NK-92 treated with Interleukin-12 subunit alpha and Interleukin-12 subunit beta, amount 100 ng/mL, for 24 hours (cell line): ENCODE measurements around the gene TUBAL3.
"Not testable (repeated sequence)": the region's sequence is repeated elsewhere in the genome, so short reads cannot be mapped to it uniquely, and the experiment has no call there.

Experiments
- DNase-seq: peaks from one replicate; lab custom pipeline; 2025; lab: John Stamatoyannopoulos, UW

TUBAL3 gene

DNA sequence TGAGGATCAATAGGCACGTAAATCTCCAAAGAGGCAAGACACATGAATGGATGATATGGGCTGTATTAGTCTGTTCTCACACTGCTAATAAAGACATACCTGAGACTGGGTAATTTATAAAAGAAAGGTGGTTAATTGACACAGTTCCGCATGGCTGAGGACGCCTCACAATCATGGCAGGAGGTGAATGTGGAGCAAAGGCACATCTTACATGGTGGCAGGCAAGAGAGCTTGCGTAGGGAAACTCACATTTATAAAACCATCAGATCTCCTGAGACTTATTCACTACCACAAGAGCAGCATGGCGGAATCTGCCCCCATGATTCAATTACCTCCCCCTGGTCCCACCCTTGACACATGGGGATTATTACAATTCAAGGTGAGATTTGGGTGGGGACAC, 25.4 kb downstream of the TUBAL3 start:
- DNase-seq, result not testable (repeated sequence)

DNA sequence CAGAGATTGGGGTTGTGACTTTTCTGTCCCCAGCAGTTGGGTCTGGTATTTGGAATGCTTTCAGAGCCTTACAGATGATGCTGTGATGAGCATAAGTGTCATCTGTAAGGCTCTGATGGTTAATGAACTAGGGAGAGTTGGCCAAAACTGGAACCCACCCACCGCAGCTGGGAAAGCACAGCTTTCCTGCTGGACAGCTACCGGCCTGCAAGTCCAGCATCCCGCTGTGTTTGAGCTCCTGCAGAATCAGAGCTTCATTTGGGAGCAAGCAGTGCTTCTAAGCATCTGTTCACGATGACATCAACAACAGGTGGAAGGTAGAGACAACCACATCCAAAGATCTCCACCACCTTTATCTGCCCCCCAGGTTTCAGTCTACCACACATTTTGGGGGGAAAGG, 28.2 kb downstream of the TUBAL3 start:
- DNase-seq, result no peak

- DNase-seq, result no peak
Observed at GRCh38 chr10:5373891-5374611, 30.6 kb downstream of the TUBAL3 start.

- DNase-seq, result no peak
Observed at GRCh38 chr10:5373307-5373706, 31.3 kb downstream of the TUBAL3 start.

GRCh38 chr10:5370493-5371352, 33.9 kb downstream of the TUBAL3 start:
- no peak for DNase-seq

GRCh38 chr10:5369362-5370158, 35.1 kb downstream of the TUBAL3 start:
- no peak for DNase-seq

DNA sequence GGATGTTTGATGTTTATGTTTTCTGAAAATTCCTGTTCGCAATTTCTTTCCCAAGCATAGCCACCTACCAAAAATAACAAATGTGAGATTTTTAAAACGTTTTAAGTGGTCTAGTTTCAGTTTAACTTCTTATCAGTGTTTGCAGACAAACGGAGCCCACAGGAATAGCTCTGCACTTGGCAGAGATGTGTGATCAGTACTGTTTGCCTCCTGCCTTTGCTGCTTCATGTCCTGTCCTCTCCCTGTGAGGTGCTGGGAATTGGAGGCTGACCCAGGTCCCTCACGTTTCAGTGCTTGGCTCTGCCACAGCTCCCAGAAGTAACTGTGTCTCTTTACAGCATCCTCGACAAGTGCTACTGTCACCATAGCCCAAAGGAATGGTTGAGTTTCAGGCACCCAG, 38.7 kb downstream of the TUBAL3 start:
- no peak for DNase-seq

GRCh38 chr10:5364890-5365338, 39.7 kb downstream of the TUBAL3 start, which contains the start of gene UCN3:
Gene UCN3 (plus strand): TSS chr10:5364966. CDS start chr10:5373721, 8,755 bp downstream.
- DNase-seq, result no peak

GRCh38 chr10:5364374-5364773, 40.3 kb downstream of the TUBAL3 start:
- DNase-seq, result no peak

DNA sequence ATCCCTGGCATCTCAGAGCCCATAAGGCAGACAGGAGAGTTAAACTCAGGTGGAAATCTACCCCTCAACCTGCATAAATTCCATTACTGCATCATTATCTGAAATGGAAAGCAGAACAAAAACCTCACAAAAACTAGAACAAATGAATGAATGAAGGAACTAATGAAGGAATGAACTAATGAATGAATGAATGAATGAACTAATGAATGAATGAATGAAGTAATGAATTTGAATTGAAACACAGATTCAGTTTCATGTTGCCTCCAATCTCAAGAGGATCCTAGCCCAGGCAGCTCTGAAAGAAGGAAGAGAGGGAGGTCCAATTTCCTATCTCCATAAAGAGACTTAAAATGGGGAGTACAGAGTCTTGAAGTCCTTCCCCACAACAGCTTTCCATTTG, 41.8 kb downstream of the TUBAL3 start:
- DNase-seq, result no peak

- DNase-seq, result no peak
Observed at GRCh38 chr10:5361966-5362365, 42.7 kb downstream of the TUBAL3 start.

GRCh38 chr10:5360318-5360915, 44.2 kb downstream of the TUBAL3 start:
- no peak for DNase-seq

DNA sequence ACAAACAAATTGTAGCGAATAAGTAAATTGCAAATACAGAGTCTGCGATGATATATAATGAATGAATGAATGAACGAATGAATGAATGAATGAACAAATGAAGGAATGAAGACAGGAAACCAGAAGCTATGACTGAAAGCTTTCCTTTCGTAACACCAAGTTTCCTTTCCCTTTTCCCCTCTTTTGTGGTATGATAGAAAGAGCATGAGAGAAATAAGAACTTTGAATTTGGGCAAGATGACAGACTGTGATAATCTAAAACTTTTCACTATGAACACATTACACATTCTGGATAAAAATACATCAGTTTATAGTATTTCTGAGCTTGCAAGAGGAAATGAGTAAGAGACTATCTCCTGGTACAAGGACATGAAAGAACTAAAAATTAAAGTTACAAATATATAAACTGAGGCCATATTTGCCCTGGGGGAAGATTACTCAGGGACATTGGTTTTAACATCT, 48.3 kb downstream of the TUBAL3 start:
- no peak for DNase-seq

DNA sequence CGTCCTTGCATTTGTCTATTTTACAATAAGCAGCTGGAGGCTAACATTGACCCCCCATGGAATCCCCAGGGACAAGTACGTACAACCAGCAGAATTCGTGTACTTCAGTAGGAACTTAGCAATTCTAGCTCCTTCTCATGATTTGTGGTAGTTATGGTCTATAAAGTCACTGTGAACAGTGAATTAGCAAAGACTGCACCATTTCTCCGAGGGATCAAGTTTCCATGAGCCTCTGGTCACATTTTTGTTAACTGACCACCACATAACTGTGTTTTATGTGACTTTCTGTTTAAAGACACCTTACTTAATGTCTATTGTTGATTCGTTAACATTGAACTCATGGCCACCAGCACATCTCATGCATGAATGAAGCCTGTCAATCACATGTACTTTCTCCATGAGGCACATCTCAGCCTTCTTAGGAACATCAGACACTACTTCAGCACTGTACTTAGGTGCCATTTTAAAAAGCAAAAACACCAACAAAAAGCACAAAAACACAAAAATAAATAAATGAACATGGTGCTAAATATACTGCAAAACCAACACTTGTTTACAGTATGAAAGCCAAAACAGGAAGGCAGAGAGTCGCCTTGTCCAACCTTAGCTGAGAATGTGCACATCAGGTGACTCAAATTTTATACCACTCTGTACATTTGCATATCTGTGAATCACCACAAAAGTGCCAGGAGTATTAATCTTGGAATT, 48.9 kb downstream of the TUBAL3 start:
- no peak for DNase-seq

DNA sequence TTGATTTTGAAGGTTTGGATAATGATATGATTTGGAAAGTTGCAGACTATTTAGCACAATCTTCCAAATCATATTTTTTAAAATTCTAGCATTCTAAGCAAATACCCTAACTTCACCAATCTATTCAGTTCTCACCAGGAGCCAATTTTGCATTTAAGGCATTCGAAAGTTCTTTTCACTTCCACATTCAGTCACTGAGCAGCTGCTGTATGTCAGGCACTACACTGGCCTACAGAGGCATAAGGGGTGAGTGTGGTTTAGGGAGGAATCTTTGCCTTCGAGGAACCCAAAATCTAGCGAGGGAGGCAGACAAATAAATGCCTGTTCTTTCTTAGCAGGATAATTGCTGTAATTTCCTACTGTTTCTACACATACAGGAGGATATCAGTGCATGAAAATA, 50.6 kb downstream of the TUBAL3 start:
- no peak for DNase-seq

DNA sequence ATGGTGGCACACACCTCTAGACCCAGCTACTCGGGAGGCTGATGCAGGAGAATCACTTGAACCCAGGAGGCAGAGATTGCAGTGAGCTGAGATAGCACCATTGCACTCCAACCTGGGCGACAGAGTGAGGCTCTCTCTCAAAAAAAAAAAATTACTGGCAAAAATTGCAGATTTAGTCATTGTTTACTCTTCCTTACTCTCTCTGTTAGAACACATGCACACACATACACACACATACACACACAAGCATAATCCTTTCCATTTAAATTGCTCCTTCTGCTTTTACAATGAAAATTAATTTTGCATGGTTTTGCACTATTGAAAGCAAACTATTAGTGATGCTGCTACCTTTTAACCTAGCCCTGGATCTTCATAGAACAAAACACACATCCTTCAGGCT, 55.3 kb downstream of the TUBAL3 start:
- no peak for DNase-seq

DNA sequence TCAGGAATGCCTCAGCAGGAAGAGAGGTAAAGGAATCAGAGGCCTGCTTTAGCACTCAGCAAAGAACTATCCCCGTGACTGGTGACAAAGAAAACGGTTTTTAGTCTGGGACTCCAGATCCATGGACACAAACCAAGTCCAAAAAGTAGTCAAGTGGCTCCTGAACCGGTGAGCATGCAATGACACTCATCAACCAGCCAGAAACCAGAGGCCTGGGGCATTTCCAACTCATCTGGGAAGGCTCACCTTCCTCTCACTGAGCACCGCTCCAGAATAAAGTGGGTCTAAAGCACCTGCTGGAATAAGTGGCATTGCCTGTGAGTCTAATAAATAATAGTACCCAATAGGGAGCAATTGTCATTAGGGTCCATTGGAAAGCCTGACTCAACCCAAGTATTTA, 57.7 kb downstream of the TUBAL3 start:
- DNase-seq, result no peak

DNA sequence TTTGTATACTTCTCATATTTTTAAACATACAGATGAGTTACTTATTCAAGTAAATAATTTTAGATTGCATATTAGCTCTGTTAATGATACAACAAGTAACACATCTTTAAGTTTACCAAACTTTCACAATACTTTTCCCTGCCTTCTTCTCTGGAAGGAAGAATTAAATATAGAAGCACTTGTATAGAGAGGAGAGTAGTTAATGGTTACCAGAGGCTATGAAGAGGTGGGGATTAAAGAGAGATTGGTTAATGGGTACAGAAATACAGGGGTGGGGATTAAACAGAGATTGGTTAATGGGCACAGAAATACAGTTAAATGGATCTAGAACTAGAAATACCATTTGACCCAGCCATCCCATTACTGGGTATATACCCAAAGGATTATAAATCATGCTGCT, 59.9 kb downstream of the TUBAL3 start:
- no peak for DNase-seq

DNA sequence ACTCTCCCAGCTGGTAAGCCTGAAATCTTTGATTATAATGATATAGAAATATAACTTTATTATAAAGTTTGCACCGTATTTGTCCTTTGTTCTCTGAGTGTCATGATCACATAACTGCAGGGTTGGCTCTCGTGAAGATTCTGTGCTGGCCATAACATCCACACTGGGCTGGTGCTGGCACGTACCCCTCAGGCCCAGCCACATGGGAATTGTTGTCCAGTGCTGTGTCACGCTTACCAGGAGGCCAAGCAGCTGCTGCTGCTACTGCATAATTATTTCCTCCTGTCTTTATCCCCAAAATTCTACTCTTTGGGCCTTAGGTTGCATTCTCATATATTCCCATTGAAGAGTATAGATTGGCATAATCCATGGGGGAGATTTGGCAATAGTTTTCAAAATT, 60.6 kb downstream of the TUBAL3 start:
- no peak for DNase-seq

GRCh38 chr10:5343561-5343960, 61.1 kb downstream of the TUBAL3 start:
- no peak for DNase-seq
